ENCODE results near the gene NUAK2.
A peak's percentile ranks its signal among the peaks of the same experiment; 100 is the strongest.
"Not testable (repeated sequence)": the region's sequence is repeated elsewhere in the genome, so short reads cannot be mapped to it uniquely, and the experiment has no call there.

NUAK2 gene

GRCh38 chr1:205321162-205321958 is at the start of gene NUAK2:
NUAK2 (minus strand) TSS chr1:205321745; CDS start chr1:205321628, 117 bp downstream.
- peak; percentile 73 to 83 for DNase-seq (ENCODE audit: low read depth in 2 of 2)

GRCh38 chr1:205370780-205371179 is 49.2 kb upstream of the NUAK2 start:
- no peak for DNase-seq (ENCODE audit: low read depth in 2 of 2)

- DNase-seq (ENCODE audit: low read depth in 2 of 2) = no peak
These were observed 48.2 kb upstream of the NUAK2 start for GRCh38 chr1:205369701-205370123.

GRCh38 chr1:205368478-205368877 is 46.9 kb upstream of the NUAK2 start:
- DNase-seq (ENCODE audit: low read depth in 2 of 2) = no peak

GRCh38 chr1:205365945-205366463 is 44.5 kb upstream of the NUAK2 start:
- no peak for DNase-seq (ENCODE audit: low read depth in 2 of 2)

GRCh38 chr1:205365086-205365485 is 43.5 kb upstream of the NUAK2 start:
- DNase-seq (ENCODE audit: low read depth in 2 of 2) = not testable (repeated sequence)

- no peak for DNase-seq (ENCODE audit: low read depth in 2 of 2)
These were observed 39.3 kb upstream of the NUAK2 start for GRCh38 chr1:205360891-205361290.

GRCh38 chr1:205359771-205360565 is 38.4 kb upstream of the NUAK2 start:
- no peak for DNase-seq (ENCODE audit: low read depth in 2 of 2)

- no peak for DNase-seq (ENCODE audit: low read depth in 2 of 2)
These were observed 37.0 kb upstream of the NUAK2 start for GRCh38 chr1:205358579-205358978.

- DNase-seq (ENCODE audit: low read depth in 2 of 2) = no peak
These were observed 36.0 kb upstream of the NUAK2 start for GRCh38 chr1:205357567-205357966.

GRCh38 chr1:205356440-205357139 is 35.0 kb upstream of the NUAK2 start, which contains the start of gene KLHDC8A:
KLHDC8A (minus strand) TSS chr1:205356922; CDS start chr1:205343604, 13,318 bp downstream.
- DNase-seq (ENCODE audit: low read depth in 2 of 2) = no peak

GRCh38 chr1:205355075-205355453 is 33.5 kb upstream of the NUAK2 start:
- no peak for DNase-seq (ENCODE audit: low read depth in 2 of 2)

GRCh38 chr1:205354259-205355074 is 32.9 kb upstream of the NUAK2 start:
- peak; percentile 51 to 54 for DNase-seq (ENCODE audit: low read depth in 2 of 2)

- DNase-seq (ENCODE audit: low read depth in 2 of 2) = no peak
These were observed 32.1 kb upstream of the NUAK2 start for GRCh38 chr1:205353612-205354011.

- DNase-seq (ENCODE audit: low read depth in 2 of 2) = no peak
These were observed 31.6 kb upstream of the NUAK2 start for GRCh38 chr1:205353191-205353590.

GRCh38 chr1:205351984-205352713 is 30.6 kb upstream of the NUAK2 start:
- no peak for DNase-seq (ENCODE audit: low read depth in 2 of 2)

GRCh38 chr1:205350691-205351141 is 29.2 kb upstream of the NUAK2 start:
- no peak for DNase-seq (ENCODE audit: low read depth in 2 of 2)

- DNase-seq (ENCODE audit: low read depth in 2 of 2) = no peak
These were observed 28.6 kb upstream of the NUAK2 start for GRCh38 chr1:205350124-205350523.

GRCh38 chr1:205348554-205349487 is 27.3 kb upstream of the NUAK2 start:
- DNase-seq (ENCODE audit: low read depth in 2 of 2) = no peak

Measured in stimulated activated CD4-positive, alpha-beta T cell treated with anti-CD3 and anti-CD28 coated beads, Interleukin-4, amount 100 ng/mL, for 48 hours (primary cell).